Thyroid gland (tissue), 4 donors: ENCODE results near the gene LIPF. TPM values are rescaled to one million over a fixed set of nuclear protein-coding genes. Genes with fewer than 3 reads are reported as not detected.

Experiments used
- DNase-seq, 2 donors: peaks; one replicate each; pipeline ENCODE4 v3.0.0-alpha.2; 2019
- H3K27ac ChIP-seq, 3 donors: fragments of 200-600 bp; sonication (generic); 1 replicate in 2 of 3; 2 replicates in 1 of 3; pipeline ENCODE4 v1.5.1; 2016 to 2019; ENCODE audit warnings: mild to moderate bottlenecking in 1 of 3, moderate library complexity in 1 of 3
- H3K27me3 ChIP-seq: fragments of 200-600 bp; sonication (generic); one replicate; pipeline ENCODE4 v1.5.1; 2019
- H3K36me3 ChIP-seq, 2 donors: fragments of 200-600 bp; sonication (generic); one replicate each; pipeline ENCODE4 v1.5.1; 2016 to 2019
- H3K4me1 ChIP-seq, 2 donors: fragments of 200-600 bp; sonication (generic); one replicate each; pipeline ENCODE4 v1.5.1; 2017 to 2019
- H3K4me3 ChIP-seq, 3 donors: fragments of 200-600 bp; sonication (generic); replicated peaks in 1 of 3; 1 replicate in 2 of 3; 2 replicates in 1 of 3; pipeline ENCODE4 v1.5.1; 2016; ENCODE audit warnings: mild to moderate bottlenecking in 1 of 3
- H3K9me3 ChIP-seq: fragments of 200-600 bp; sonication (generic); one replicate; pipeline ENCODE4 v1.5.1; 2017
- POLR2A ChIP-seq, 2 donors: fragments of 450-650 bp; IDR thresholded peaks; one replicate each; pipeline ENCODE4 v1.6.1; 2017; ENCODE audit warnings: antibody characterized with exemption in 2 of 2, mild to moderate bottlenecking in 2 of 2, moderate library complexity in 1 of 2
- WGBS, 2 donors: methylation state at CpG; one replicate each; pipeline ENCODE4 v1.1.5; 2017; 5-methylcytosine and 5-hydroxymethylcytosine counted together
- intact Hi-C: fragments of 100-400 bp; cut with DNase I; formaldehyde crosslinking; loops from one replicate; pipeline ENCODE4 v1.15.1; 2023
- total RNA-seq, 4 donors: library from RNA; depleted of rRNA; stranded (reverse); fragments of >200 nt; gene quantifications; one replicate each; pipeline ENCODE4 v1.2.3, GENCODE V29; 2016
- TF ChIP-seq, protein P1 (sequence below), 6 experiments: fragments of 200-600 bp in 3 of 6; fragments of 450-650 bp in 3 of 6; sonication (generic) in 3 of 6; IDR thresholded peaks; one replicate each; pipeline ENCODE4 v1.5.1; 2016 to 2019; ENCODE audit warnings: antibody characterized with exemption in 6 of 6, mild to moderate bottlenecking in 2 of 6, inconsistent platforms in 1 of 6, moderate library complexity in 1 of 6

LIPF gene
- total RNA-seq, 4 donors from 2014 or later, result not detected

DNA sequence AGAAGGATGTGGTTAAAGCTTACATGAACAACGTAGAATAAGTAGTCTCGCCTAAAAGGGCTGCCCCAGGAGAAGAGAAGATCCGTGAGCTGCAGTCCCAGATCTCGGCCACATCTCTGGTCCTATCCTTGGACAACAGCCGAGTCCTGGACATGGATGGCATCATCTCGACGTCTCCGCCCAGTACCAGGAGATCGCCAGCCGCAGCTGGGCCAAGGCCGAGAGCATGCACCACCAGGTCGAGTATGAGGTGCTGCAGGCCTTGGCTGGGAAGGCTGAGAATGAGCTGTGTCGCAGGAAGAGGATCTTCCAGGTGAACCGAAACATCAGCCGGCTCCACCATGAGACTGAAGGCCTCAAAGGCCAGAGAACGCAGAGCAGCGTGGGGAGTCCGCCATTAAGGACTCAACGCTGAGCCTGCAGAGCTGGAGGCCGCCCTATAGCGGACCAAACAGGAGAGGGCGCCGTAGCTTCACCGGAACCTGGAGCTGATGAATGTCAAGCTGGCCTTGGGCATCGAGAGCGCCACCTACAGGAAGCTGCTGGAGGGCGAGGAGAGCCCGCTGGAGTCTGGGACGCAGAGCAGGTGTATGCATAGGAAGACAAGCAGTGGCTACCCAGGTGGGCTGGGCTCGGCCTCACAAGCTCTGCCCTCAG is 64.0 kb downstream of the LIPF start:
- TF ChIP-seq, protein P1, sequence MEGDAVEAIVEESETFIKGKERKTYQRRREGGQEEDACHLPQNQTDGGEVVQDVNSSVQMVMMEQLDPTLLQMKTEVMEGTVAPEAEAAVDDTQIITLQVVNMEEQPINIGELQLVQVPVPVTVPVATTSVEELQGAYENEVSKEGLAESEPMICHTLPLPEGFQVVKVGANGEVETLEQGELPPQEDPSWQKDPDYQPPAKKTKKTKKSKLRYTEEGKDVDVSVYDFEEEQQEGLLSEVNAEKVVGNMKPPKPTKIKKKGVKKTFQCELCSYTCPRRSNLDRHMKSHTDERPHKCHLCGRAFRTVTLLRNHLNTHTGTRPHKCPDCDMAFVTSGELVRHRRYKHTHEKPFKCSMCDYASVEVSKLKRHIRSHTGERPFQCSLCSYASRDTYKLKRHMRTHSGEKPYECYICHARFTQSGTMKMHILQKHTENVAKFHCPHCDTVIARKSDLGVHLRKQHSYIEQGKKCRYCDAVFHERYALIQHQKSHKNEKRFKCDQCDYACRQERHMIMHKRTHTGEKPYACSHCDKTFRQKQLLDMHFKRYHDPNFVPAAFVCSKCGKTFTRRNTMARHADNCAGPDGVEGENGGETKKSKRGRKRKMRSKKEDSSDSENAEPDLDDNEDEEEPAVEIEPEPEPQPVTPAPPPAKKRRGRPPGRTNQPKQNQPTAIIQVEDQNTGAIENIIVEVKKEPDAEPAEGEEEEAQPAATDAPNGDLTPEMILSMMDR (IDR thresholded peaks at IDR 0.05), result peak in 1 of 6 experiments; percentile 16
- no peak for TF ChIP-seq POLR2A (IDR thresholded peaks at IDR 0.05)
- H3K36me3 ChIP-seq, result no peaks in the 10 kb centered on the region
- no peak overlapping the region for H3K4me3 ChIP-seq
- peak in 1 of 2 donors; percentile 9 for DNase-seq
- H3K27ac ChIP-seq, result no peak overlapping the region
- no peaks in the 10 kb centered on the region for H3K27me3 ChIP-seq
- WGBS, 2 donors, result 69 to 75% methylated on average over 29 of the region's 30 CpGs
- intact Hi-C loops, result no loop called here
- H3K4me1 ChIP-seq, result peaks cover 3 to 5% of the 10 kb centered on the region in 2 donors
- H3K9me3 ChIP-seq, result no peaks in the 10 kb centered on the region

Other genes with a start within 250 kb of the LIPF start
- gene RNLS, start 81.1 kb upstream of the LIPF start, total RNA-seq, result 10 to 100 TPM; 10.6 to 38.7 (median 28.2) TPM
- 1 to 10 TPM in 2 of 4 donors, under 1 TPM in 1, not detected in 1; 0.83 to 3.4 (median 2.3) TPM for gene LIPJ, start 77.7 kb upstream of the LIPF start, total RNA-seq
- not detected for gene LIPK, start 41.8 kb downstream of the LIPF start, total RNA-seq
- gene LIPN, start 95.6 kb downstream of the LIPF start, total RNA-seq, result not detected
- gene LIPM, start 138.3 kb downstream of the LIPF start, total RNA-seq, result not detected
- not detected for gene ANKRD22, start 187.4 kb downstream of the LIPF start, total RNA-seq
- gene STAMBPL1, start 215.8 kb downstream of the LIPF start, total RNA-seq, result 1 to 10 TPM in 3 of 4 donors, under 1 TPM in 1; 0.63 to 6.2 (median 5.7) TPM